Activated CD4-positive, alpha-beta T cell treated with anti-CD3 and anti-CD28 coated beads, Interleukin-2, amount 50 U/mL, for 16 hours (primary cell): Measurements from ENCODE around the gene LRFN2.

Experiments used
- DNase-seq: peaks from one replicate; pipeline ENCODE4 v3.0.0-alpha.2; 2020

Gene LRFN2

GRCh38 chr6:40426346-40427066, 160.7 kb downstream of the LRFN2 start:
- no peak for DNase-seq

- no peak for DNase-seq
Observed at GRCh38 chr6:40425192-40425919, 161.8 kb downstream of the LRFN2 start.

GRCh38 chr6:40422046-40422445, 165.1 kb downstream of the LRFN2 start:
- no peak for DNase-seq

- DNase-seq, result no peak
Observed at GRCh38 chr6:40419946-40420728, 167.0 kb downstream of the LRFN2 start.

GRCh38 chr6:40419377-40419776, 167.8 kb downstream of the LRFN2 start:
- DNase-seq, result no peak

GRCh38 chr6:40417031-40417430, 170.1 kb downstream of the LRFN2 start:
- no peak for DNase-seq

GRCh38 chr6:40414617-40415016, 172.5 kb downstream of the LRFN2 start:
- DNase-seq, result no peak

GRCh38 chr6:40413239-40413638, 173.9 kb downstream of the LRFN2 start:
- no peak for DNase-seq

GRCh38 chr6:40411881-40412280, 175.3 kb downstream of the LRFN2 start:
- no peak for DNase-seq

GRCh38 chr6:40410821-40411220, 176.3 kb downstream of the LRFN2 start:
- no peak for DNase-seq

- DNase-seq, result no peak
Observed at GRCh38 chr6:40409716-40410397, 177.3 kb downstream of the LRFN2 start.

GRCh38 chr6:40408786-40409542, 178.2 kb downstream of the LRFN2 start:
- DNase-seq, result no peak

GRCh38 chr6:40407239-40407638, 179.9 kb downstream of the LRFN2 start:
- DNase-seq, result no peak

GRCh38 chr6:40406175-40406574, 181.0 kb downstream of the LRFN2 start:
- DNase-seq, result no peak

- no peak for DNase-seq
Observed at GRCh38 chr6:40400738-40401137, 186.4 kb downstream of the LRFN2 start.

GRCh38 chr6:40399888-40400457, 187.2 kb downstream of the LRFN2 start:
- DNase-seq, result no peak

- DNase-seq, result no peak
Observed at GRCh38 chr6:40398810-40399477, 188.2 kb downstream of the LRFN2 start.

- no peak for DNase-seq
Observed at GRCh38 chr6:40398034-40398691, 189.0 kb downstream of the LRFN2 start.

- DNase-seq, result no peak
Observed at GRCh38 chr6:40397287-40398033, 189.7 kb downstream of the LRFN2 start.

GRCh38 chr6:40395698-40396076, 191.5 kb downstream of the LRFN2 start:
- no peak for DNase-seq
